Measurements from ENCODE around the gene PBLD. TPM values are rescaled to one million over a fixed set of nuclear protein-coding genes. Genes with fewer than 3 reads are reported as not detected.
A peak's percentile ranks its signal among the peaks of the same experiment; 100 is the strongest.

PBLD gene
- polyA plus RNA-seq, 2 of the 4 experiments (the other 2 are of a cell fraction) = 1.8 to 4.2 TPM

- POLR2A ChIA-PET = interaction anchor here (2.0 kb wide), 1 partner anchor 14 kb away, joined by 7 read pairs; the partner anchor contains the start of gene PBLD
- Histone ChIP-seq H3K4me2 (no peak overlapping the region), H3K4me3 (no peak overlapping the region), H3K4me1 (0 out of 3 replicates have a peak, but pooled peaks cover 4% of the 10 kb centered on the region), H3K9me3 (no peaks in the 10 kb centered on the region), H3K27ac (no peak overlapping the region)
- 89% methylated on average over 4 of the region's 4 CpGs for WGBS (ENCODE audit: missing lambda C conversion rate)
- ATAC-seq = peak in 1 of 2 experiments; percentile 11; a peak in 1 of 6 replicates
- DNase-seq (ENCODE audit: low read depth in 1 of 2, low spot score in 1 of 2) = no peak
- TF ChIP-seq FOSL2 (IDR thresholded peaks at IDR 0.05) (no peak), FOSL2 (CRISPR knock-in tag; IDR thresholded peaks at IDR 0.05) (no peak), CHD4 (IDR thresholded peaks at IDR 0.05; ENCODE audit: borderline replicate concordance) (no peak), MAFK (IDR thresholded peaks at IDR 0.05; ENCODE audit: partially characterized antibody) (no peak), HDAC2 (IDR thresholded peaks at IDR 0.05) (no peak), NFE2L2 (conservative IDR thresholded peaks at IDR 0.05; ENCODE audit: low read length) (no peak), MAZ (IDR thresholded peaks at IDR 0.05; ENCODE audit: borderline replicate concordance, low read depth, low read length) (no peak), ZSCAN20 (CRISPR knock-in tag; IDR thresholded peaks at IDR 0.05) (no peak), BHLHE40 (IDR thresholded peaks at IDR 0.05; ENCODE audit: low read depth, low read length) (no peak)
- TF ChIP-seq, protein P1, sequence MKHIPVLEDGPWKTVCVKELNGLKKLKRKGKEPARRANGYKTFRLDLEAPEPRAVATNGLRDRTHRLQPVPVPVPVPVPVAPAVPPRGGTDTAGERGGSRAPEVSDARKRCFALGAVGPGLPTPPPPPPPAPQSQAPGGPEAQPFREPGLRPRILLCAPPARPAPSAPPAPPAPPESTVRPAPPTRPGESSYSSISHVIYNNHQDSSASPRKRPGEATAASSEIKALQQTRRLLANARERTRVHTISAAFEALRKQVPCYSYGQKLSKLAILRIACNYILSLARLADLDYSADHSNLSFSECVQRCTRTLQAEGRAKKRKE (CRISPR knock-in tag; IDR thresholded peaks at IDR 0.05; ENCODE audit: low read depth) = no peak
- CTCF ChIA-PET = interaction anchor here (0.6 to 0.9 kb wide), 3 partner anchors 122 to 1058 kb away, joined by 3 to 4 read pairs (median 4); no protein-coding TSS in a partner anchor
- no peak for FAIRE-seq
Measured at GRCh38 chr10:68346774-68347173, 14.0 kb upstream of the PBLD start.

DNA sequence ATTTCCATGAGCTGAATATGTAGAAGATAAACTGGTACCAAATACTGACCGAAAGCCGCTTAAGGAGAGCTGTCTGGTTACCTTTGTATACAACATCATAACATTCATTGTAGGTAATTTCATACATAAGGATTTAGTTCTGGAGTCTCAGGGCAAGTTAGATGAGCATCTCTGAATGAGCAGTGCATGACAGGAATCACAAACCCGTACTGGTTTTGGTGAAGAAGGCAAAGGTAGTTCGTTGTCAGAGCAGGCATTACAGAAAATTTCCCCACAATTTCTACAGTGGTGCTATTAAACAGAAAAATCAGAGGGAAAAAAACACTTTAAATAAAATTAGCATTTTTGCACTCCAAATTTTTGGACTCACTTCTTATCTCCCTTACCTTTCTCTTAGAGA lies 12.9 kb upstream of the PBLD start:
- Histone ChIP-seq H3K9me3 (no peaks in the 10 kb centered on the region), H3K4me3 (no peak overlapping the region), H3K4me2 (no peak overlapping the region), H3K4me1 (0 out of 3 replicates have a peak, but pooled peaks cover 4% of the 10 kb centered on the region), H3K27ac (no peak overlapping the region)
- ATAC-seq = no peak
- WGBS (ENCODE audit: missing lambda C conversion rate) = 90% methylated on average over 4 of the region's 4 CpGs
- DNase-seq (ENCODE audit: low read depth in 1 of 2, low spot score in 1 of 2) = no peak
- TF ChIP-seq JUN (IDR thresholded peaks at IDR 0.05) (no peak), RCOR1 (IDR thresholded peaks at IDR 0.05; ENCODE audit: low read depth, low read length) (no peak), ZC3H11A (IDR thresholded peaks at IDR 0.05) (no peak)
- TF ChIP-seq, protein P2, sequence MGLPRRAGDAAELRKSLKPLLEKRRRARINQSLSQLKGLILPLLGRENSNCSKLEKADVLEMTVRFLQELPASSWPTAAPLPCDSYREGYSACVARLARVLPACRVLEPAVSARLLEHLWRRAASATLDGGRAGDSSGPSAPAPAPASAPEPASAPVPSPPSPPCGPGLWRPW (IDR thresholded peaks at IDR 0.05) = no peak
- POLR2A ChIA-PET = interaction anchor here (0.8 kb wide), 1 partner anchor 14 kb away, joined by 6 read pairs; the partner anchor contains the start of gene HNRNPH3
- CTCF ChIA-PET = interaction anchor here (1.1 kb wide), 1 partner anchor 17 kb away, joined by 4 read pairs; no protein-coding TSS in a partner anchor
- no peak for FAIRE-seq

- ATAC-seq (no peak), FAIRE-seq (no peak), DNase-seq (ENCODE audit: low read depth in 1 of 2, low spot score in 1 of 2) (no peak)
- H3K9me3 ChIP-seq = no peaks in the 10 kb centered on the region
- peaks cover 8% of the 10 kb centered on the region; the same call in 2 of the 3 replicates for H3K4me1 ChIP-seq
- no peak overlapping the region for H3K27ac ChIP-seq
- TF ChIP-seq RARB (CRISPR knock-in tag; IDR thresholded peaks at IDR 0.05) (peak; percentile 7; the same call in 1 of the 2 replicates), JUNB (IDR thresholded peaks at IDR 0.05) (0 out of 2 replicates have a peak, but pooled peaks have one; percentile 9), KDM1A (IDR thresholded peaks at IDR 0.05; ENCODE audit: low read depth) (no peak), NFE2L2 (conservative IDR thresholded peaks at IDR 0.05; ENCODE audit: low read length) (no peak), EHMT2 (IDR thresholded peaks at IDR 0.05; ENCODE audit: low read depth) (no peak), MYC (IDR thresholded peaks at IDR 0.05; ENCODE audit: borderline replicate concordance, low read length) (no peak), NPAS2 (CRISPR knock-in tag; IDR thresholded peaks at IDR 0.05; ENCODE audit: borderline replicate concordance) (no peak)
- TF ChIP-seq, protein P3, sequence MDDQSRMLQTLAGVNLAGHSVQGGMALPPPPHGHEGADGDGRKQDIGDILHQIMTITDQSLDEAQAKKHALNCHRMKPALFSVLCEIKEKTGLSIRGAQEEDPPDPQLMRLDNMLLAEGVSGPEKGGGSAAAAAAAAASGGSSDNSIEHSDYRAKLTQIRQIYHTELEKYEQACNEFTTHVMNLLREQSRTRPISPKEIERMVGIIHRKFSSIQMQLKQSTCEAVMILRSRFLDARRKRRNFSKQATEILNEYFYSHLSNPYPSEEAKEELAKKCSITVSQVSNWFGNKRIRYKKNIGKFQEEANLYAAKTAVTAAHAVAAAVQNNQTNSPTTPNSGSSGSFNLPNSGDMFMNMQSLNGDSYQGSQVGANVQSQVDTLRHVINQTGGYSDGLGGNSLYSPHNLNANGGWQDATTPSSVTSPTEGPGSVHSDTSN (IDR thresholded peaks at IDR 0.05) = no peak
- TF ChIP-seq, protein P1 (CRISPR knock-in tag; IDR thresholded peaks at IDR 0.05; ENCODE audit: low read depth) = no peak
- TF ChIP-seq, protein P4, sequence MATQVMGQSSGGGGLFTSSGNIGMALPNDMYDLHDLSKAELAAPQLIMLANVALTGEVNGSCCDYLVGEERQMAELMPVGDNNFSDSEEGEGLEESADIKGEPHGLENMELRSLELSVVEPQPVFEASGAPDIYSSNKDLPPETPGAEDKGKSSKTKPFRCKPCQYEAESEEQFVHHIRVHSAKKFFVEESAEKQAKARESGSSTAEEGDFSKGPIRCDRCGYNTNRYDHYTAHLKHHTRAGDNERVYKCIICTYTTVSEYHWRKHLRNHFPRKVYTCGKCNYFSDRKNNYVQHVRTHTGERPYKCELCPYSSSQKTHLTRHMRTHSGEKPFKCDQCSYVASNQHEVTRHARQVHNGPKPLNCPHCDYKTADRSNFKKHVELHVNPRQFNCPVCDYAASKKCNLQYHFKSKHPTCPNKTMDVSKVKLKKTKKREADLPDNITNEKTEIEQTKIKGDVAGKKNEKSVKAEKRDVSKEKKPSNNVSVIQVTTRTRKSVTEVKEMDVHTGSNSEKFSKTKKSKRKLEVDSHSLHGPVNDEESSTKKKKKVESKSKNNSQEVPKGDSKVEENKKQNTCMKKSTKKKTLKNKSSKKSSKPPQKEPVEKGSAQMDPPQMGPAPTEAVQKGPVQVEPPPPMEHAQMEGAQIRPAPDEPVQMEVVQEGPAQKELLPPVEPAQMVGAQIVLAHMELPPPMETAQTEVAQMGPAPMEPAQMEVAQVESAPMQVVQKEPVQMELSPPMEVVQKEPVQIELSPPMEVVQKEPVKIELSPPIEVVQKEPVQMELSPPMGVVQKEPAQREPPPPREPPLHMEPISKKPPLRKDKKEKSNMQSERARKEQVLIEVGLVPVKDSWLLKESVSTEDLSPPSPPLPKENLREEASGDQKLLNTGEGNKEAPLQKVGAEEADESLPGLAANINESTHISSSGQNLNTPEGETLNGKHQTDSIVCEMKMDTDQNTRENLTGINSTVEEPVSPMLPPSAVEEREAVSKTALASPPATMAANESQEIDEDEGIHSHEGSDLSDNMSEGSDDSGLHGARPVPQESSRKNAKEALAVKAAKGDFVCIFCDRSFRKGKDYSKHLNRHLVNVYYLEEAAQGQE (IDR thresholded peaks at IDR 0.05) = peak; percentile 29; the same call in 1 of the 2 replicates
- WGBS (ENCODE audit: missing lambda C conversion rate) = 88% methylated on average over 3 of the region's 3 CpGs
- ChIA-PET POLR2A (interaction anchor here (1.4 kb wide), 1 partner anchor 11 kb away, joined by 3 read pairs; the partner anchor contains the start of gene HNRNPH3), CTCF (interaction anchor here (0.5 kb wide), 1 partner anchor 68 kb away, joined by 3 read pairs; no protein-coding TSS in a partner anchor)
- no peak overlapping the region for H3K4me3 ChIP-seq
- no peak overlapping the region for H3K4me2 ChIP-seq
Measured at GRCh38 chr10:68342909-68343516, 10.3 kb upstream of the PBLD start.

Data from A549 (cell line).